Testis (tissue), 3 donors: ENCODE measurements around the gene CT55. TPM values are rescaled to one million over a fixed set of nuclear protein-coding genes. Genes with fewer than 3 reads are reported as not detected.

Experiments used
- DNase-seq: peaks from one replicate; pipeline ENCODE4 v3.0.0-alpha.2; 2019
- H3K27ac ChIP-seq, 2 donors: fragments of 200-600 bp; sonication (generic); one replicate each; pipeline ENCODE4 v1.5.1; 2019
- H3K27me3 ChIP-seq: fragments of 200-600 bp; sonication (generic); one replicate; pipeline ENCODE4 v1.5.1; 2019
- H3K36me3 ChIP-seq: fragments of 200-600 bp; sonication (generic); one replicate; pipeline ENCODE4 v1.5.1; 2017; ENCODE audit warnings: low read depth; ENCODE audit errors: missing control alignments
- H3K4me1 ChIP-seq: fragments of 200-600 bp; sonication (generic); one replicate; pipeline ENCODE4 v1.5.1; 2019
- H3K4me3 ChIP-seq, 2 donors: fragments of 200-600 bp; sonication (generic); one replicate each; pipeline ENCODE4 v1.5.1; 2017 to 2019
- H3K9me3 ChIP-seq: fragments of 200-600 bp; sonication (generic); one replicate; pipeline ENCODE4 v1.5.1; 2017
- POLR2A ChIP-seq: fragments of 450-650 bp; IDR thresholded peaks from one replicate; pipeline ENCODE4 v1.6.1; 2017; ENCODE audit warnings: antibody characterized with exemption, mild to moderate bottlenecking, moderate library complexity
- WGBS, 2 donors: methylation state at CpG; one replicate each; pipeline ENCODE4 v1.1.5; 2018; 5-methylcytosine and 5-hydroxymethylcytosine counted together
- intact Hi-C: fragments of 100-400 bp; cut with DNase I; formaldehyde crosslinking; loops from one replicate; pipeline ENCODE4 v1.15.1; 2023; ENCODE audit warnings: low total_unique reads
- polyA plus RNA-seq: library from polyadenylated mRNA; stranded (reverse); fragments of 350-450 nt; fragmentation: Illumina TruSeq; extraction: RNeasy Lipid Tissue Mini Kit (QIAGEN cat#74804); gene quantifications from one replicate; pipeline ENCODE4 v1.2.3, GENCODE V29; 2014; ENCODE audit warnings: low read depth, low replicate concordance; ENCODE audit not compliant: insufficient read depth
- total RNA-seq, 2 donors: library from RNA; depleted of rRNA; stranded (reverse); fragments of >200 nt; gene quantifications; one replicate each; pipeline ENCODE4 v1.2.3, GENCODE V29; 2016
- TF ChIP-seq, protein P1 (sequence below), 3 experiments: fragments of 450-650 bp in 2 of 3; fragments of 200-600 bp in 1 of 3; sonication (generic) in 1 of 3; IDR thresholded peaks; one replicate each; pipeline ENCODE4 v1.5.1; 2016 to 2019; ENCODE audit warnings: antibody characterized with exemption in 3 of 3, mild to moderate bottlenecking in 2 of 3, moderate library complexity in 1 of 3

CT55 gene
- total and polyA plus RNA-seq, 3 donors from 2014 or later = 4.4 to 5.9 (median 4.5) TPM

DNA sequence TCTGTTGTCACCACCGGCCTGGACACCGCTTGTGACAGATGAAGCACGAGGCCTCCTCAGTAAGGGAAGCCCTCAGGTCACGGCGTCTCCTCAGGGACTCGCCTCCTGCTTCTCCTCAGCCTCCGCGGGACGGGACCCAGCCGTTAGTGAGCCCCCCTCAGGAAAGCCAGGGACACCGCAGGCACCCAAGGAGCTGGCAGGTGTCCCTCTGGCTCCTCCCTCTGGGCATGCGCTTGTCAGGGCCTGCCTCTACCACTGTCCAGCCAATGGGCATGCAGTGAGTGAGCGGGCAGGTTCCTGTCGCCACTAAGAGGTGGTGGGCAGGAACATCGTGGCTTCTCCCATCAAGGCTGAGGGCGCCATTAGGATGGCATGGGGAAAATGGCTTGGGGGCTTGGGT lies 23.5 kb upstream of the CT55 start:
- Histone ChIP-seq H3K4me1 (no peaks in the 10 kb centered on the region), H3K36me3 (no peaks in the 10 kb centered on the region), H3K4me3 (no peak overlapping the region), H3K27me3 (no peaks in the 10 kb centered on the region), H3K9me3 (no peaks in the 10 kb centered on the region), H3K27ac (no peak overlapping the region)
- TF ChIP-seq, protein P1, sequence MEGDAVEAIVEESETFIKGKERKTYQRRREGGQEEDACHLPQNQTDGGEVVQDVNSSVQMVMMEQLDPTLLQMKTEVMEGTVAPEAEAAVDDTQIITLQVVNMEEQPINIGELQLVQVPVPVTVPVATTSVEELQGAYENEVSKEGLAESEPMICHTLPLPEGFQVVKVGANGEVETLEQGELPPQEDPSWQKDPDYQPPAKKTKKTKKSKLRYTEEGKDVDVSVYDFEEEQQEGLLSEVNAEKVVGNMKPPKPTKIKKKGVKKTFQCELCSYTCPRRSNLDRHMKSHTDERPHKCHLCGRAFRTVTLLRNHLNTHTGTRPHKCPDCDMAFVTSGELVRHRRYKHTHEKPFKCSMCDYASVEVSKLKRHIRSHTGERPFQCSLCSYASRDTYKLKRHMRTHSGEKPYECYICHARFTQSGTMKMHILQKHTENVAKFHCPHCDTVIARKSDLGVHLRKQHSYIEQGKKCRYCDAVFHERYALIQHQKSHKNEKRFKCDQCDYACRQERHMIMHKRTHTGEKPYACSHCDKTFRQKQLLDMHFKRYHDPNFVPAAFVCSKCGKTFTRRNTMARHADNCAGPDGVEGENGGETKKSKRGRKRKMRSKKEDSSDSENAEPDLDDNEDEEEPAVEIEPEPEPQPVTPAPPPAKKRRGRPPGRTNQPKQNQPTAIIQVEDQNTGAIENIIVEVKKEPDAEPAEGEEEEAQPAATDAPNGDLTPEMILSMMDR (IDR thresholded peaks at IDR 0.05) = no peak
- TF ChIP-seq POLR2A = no peak
- DNase-seq = no peak
- WGBS, 2 donors = 86% methylated on average over 7 of the region's 16 CpGs; no CpG with 5 or more reads in 1 of the 2 donors
- intact Hi-C loops = no loop called here

- DNase-seq = no peak
- Histone ChIP-seq H3K4me1 (no peaks in the 10 kb centered on the region), H3K36me3 (no peaks in the 10 kb centered on the region), H3K9me3 (no peaks in the 10 kb centered on the region), H3K27ac (no peak overlapping the region), H3K4me3 (no peak overlapping the region), H3K27me3 (no peaks in the 10 kb centered on the region)
- no peak for TF ChIP-seq POLR2A
- TF ChIP-seq, protein P1 (IDR thresholded peaks at IDR 0.05) = no peak
- WGBS, 2 donors = 12 to 39% methylated on average over 5 to 6 of the region's 6 CpGs
- intact Hi-C loops = no loop called here
Measured at GRCh38 chrX:135193740-135194139, 22.5 kb upstream of the CT55 start.

DNA sequence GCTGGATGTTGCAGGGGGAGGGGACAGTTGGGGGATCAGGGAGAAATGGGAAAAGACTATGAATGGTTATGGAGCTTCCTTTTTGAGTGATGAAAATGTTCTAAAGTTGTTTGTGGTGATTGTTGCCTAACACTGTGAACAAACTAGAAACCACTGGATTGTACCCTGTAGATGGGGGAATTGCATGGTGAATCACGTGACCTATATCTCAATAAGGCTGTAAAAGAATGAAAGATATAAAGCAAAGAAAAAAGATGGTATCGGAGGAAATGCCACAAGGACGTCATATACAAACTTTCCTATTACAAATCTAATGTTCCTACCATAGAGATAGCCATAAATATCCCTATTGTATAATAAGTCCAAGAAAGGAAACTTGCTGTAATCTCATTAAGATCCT lies 20.6 kb upstream of the CT55 start:
- Histone ChIP-seq H3K27me3 (no peaks in the 10 kb centered on the region), H3K9me3 (no peaks in the 10 kb centered on the region), H3K27ac (no peak overlapping the region), H3K4me3 (no peak overlapping the region), H3K36me3 (no peaks in the 10 kb centered on the region), H3K4me1 (no peaks in the 10 kb centered on the region)
- 74 to 87% methylated on average over 3 of the region's 3 CpGs for WGBS, 2 donors
- TF ChIP-seq, protein P1 (IDR thresholded peaks at IDR 0.05) = no peak
- no peak for TF ChIP-seq POLR2A
- DNase-seq = no peak
- intact Hi-C loops = no loop called here

DNA sequence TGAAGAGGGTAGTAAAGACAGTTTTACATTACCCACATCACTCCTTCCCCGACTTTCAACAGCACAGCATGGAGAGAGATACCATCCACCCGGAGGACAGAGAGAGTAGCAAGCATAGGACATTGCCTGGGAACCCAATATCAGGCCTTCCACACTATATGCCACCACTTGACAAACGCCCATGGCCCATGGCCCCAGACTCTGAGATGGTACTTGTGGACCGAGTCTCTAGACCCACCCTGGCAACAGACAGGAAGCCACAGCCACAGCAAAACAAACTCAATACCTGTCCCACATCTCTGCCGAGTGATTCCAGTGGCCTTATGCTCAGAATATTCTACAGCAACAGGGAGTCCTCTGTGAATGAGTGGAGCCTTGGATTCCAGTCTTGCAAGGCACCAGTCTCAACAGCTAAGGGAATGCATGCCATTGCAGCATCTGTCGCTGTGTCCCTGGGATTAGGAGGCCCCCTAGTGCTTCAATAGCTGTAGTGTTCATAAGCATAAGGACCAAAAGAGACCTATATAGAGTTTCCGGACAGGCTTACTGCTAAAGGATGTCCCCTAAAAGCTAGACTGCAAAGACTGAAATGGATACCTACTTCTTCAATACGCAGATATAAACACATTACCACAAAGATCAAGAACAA lies 14.7 kb upstream of the CT55 start:
- H3K9me3 ChIP-seq = no peaks in the 10 kb centered on the region
- H3K4me3 ChIP-seq = no peak overlapping the region
- no peak overlapping the region for H3K27ac ChIP-seq
- no peaks in the 10 kb centered on the region for H3K4me1 ChIP-seq
- peak; percentile 52 for DNase-seq
- TF ChIP-seq, protein P1 (IDR thresholded peaks at IDR 0.05) = peak in 1 of 3 experiments; percentile 16
- TF ChIP-seq POLR2A = no peak
- 51 to 60% methylated on average over 4 to 8 of the region's 8 CpGs for WGBS, 2 donors
- H3K36me3 ChIP-seq = no peaks in the 10 kb centered on the region
- no peaks in the 10 kb centered on the region for H3K27me3 ChIP-seq
- intact Hi-C loops = no loop called here

DNA sequence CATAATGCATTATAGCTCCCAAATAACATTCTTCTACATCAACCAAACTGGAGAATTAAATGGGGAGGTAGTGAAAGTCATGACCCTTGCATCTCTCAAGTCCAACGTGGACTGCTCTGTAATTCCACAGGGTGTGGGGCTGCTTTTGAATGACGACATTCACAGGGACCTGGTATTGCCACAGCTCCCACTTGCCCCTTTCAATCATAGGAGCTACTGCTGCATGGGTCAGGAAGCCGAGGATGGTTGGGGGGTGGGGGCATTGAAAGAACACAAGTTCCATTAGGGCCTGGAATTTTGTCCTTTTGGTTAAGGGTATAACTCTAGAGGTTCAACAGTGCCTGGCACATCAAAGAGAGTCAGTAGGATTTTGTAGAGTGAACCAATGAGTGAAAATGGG lies 7.4 kb upstream of the CT55 start:
- H3K4me1 ChIP-seq = no peaks in the 10 kb centered on the region
- DNase-seq = no peak

More for the DNA sequence above, 7.4 kb upstream of the CT55 start:
- intact Hi-C loops = no loop called here
- Histone ChIP-seq H3K36me3 (no peaks in the 10 kb centered on the region), H3K4me3 (no peak overlapping the region), H3K27me3 (no peaks in the 10 kb centered on the region), H3K27ac (no peak overlapping the region), H3K9me3 (no peaks in the 10 kb centered on the region)
- no peak for TF ChIP-seq POLR2A
- TF ChIP-seq, protein P1 (IDR thresholded peaks at IDR 0.05) = no peak
- 79% methylated on average over 3 of the region's 3 CpGs; no CpG with 5 or more reads in 1 of the 2 donors for WGBS, 2 donors
